A549 (cell line): ENCODE results near the gene FAM200C.

Experiments
- BHLHE40 ChIP-seq: IDR thresholded peaks from 2 replicates; pipeline ENCODE4 v1.6.1; 2012; ENCODE audit warnings: low read depth, low read length, inconsistent platforms
- CTCF ChIP-seq: fragments of >200 bp; sonication (Bioruptor Twin); formaldehyde crosslinking; IDR thresholded peaks from 3 replicates; pipeline ENCODE4 v1.5.1; 2016
- EHMT2 ChIP-seq: fragments of 200-600 bp; sonication (generic); IDR thresholded peaks from 2 replicates; pipeline ENCODE4 v1.6.1; 2016; ENCODE audit warnings: antibody characterized with exemption, low read depth, mild to moderate bottlenecking, moderate library complexity
- EP300 ChIP-seq, 2 experiments: fragments of >200 bp; sonication (Bioruptor Twin); formaldehyde crosslinking; IDR thresholded peaks; 2 replicates in 1 of 2; 3 replicates in 1 of 2; pipeline ENCODE4 v1.6.1; 2016 to 2017
- NFE2L2 ChIP-seq: fragments of 150-350 bp; conservative IDR thresholded peaks from 2 replicates; pipeline ENCODE4 v1.6.1; 2014; ENCODE audit warnings: low read length
- POLR2A ChIP-seq: IDR thresholded peaks from 2 replicates; pipeline ENCODE4 v1.6.1; 2012; ENCODE audit warnings: mild to moderate bottlenecking, low read length
- POLR2AphosphoS2 ChIP-seq: conservative IDR thresholded peaks from 2 replicates; pipeline ENCODE4 v1.6.1; 2012; ENCODE audit warnings: low read length, improper control_type of control experiment, inconsistent platforms
- RCOR1 ChIP-seq: fragments of 150-350 bp; IDR thresholded peaks from 2 replicates; pipeline ENCODE4 v1.6.1; 2014; ENCODE audit warnings: antibody characterized with exemption, low read length, low read depth
- REST ChIP-seq: fragments of 200-600 bp; sonication (generic); IDR thresholded peaks from 2 replicates; pipeline ENCODE4 v1.6.1; 2016; ENCODE audit warnings: antibody characterized with exemption, mild to moderate bottlenecking, moderate library complexity
- SMC3 ChIP-seq: fragments of >200 bp; sonication (Bioruptor Twin); formaldehyde crosslinking; IDR thresholded peaks from 3 replicates; pipeline ENCODE4 v1.6.1; 2018; ENCODE audit warnings: inconsistent platforms
- TP53 ChIP-seq: fragments of 250-450 bp; sonication (Bioruptor Pico); IDR thresholded peaks from 2 replicates; pipeline ENCODE4 v1.5.0; 2021; ENCODE audit warnings: mild to moderate bottlenecking, moderate library complexity
- USF2 ChIP-seq: fragments of 450-650 bp; IDR thresholded peaks from 2 replicates; pipeline ENCODE4 v1.6.1; 2014; ENCODE audit warnings: antibody characterized with exemption
- ZNF302 ChIP-seq: fragments of 250-450 bp; sonication (Bioruptor Pico); IDR thresholded peaks from 2 replicates; pipeline ENCODE4 v1.9.0; 2021; ENCODE audit warnings: inconsistent platforms, mild to moderate bottlenecking, moderate library complexity

- TF ChIP-seq POLR2AphosphoS2 (no peak), NFE2L2 (no peak), CTCF (no peak), ZNF302 (CRISPR knock-in tag) (no peak), SMC3 (no peak), RCOR1 (no peak), USF2 (no peak), EP300 (IDR thresholded peaks at IDR 0.05) (no peak), BHLHE40 (no peak), POLR2A (no peak), EHMT2 (no peak), REST (no peak), TP53 (CRISPR knock-in tag) (no peak)
Measured at GRCh38 chr5:160445132-160445531, 45.3 kb upstream of the FAM200C start.
